ENCODE measurements around the gene CRIM1. TPM values are rescaled to one million over a fixed set of nuclear protein-coding genes. Genes with fewer than 3 reads are reported as not detected.
A peak's percentile ranks its signal among the peaks of the same experiment; 100 is the strongest.

Gene CRIM1
- total and polyA plus RNA-seq, 2 of the 8 experiments (the other 6 are each of a cell fraction or from before 2014, with no cell fraction given), result 9.4 to 28.4 TPM

DNA sequence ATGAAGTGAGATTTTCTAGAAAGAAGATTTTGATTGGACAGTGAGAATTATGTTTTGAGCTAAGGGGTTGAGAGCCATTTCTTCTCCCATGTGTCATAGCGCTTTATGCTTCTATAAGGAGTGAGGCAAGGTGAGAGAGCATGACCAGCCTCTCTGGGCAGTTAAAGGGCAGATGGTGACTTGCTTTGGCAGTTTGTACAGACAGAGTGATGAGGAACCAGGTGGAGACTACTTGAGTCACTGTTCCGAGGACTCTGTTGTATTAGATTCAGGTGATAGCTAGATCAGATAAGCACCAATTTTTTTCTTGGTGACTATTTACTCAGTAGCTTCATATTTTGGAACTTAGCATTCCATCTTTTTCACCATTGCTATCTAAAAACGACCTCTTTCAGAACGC lies 4.5 kb downstream of the CRIM1 start:
- peak overlapping the region; percentile 46; the same call in 1 of the 2 replicates for H2BK5ac ChIP-seq (ENCODE audit: low read depth, low read length)
- H3K4me1 ChIP-seq (replicated peaks in 1 of 4; ENCODE audit: control insufficient read depth in 3 of 4, insufficient read depth in 4 of 4, low read length in 3 of 4), result peaks cover 3 to 27% (median 25%) of the 10 kb centered on the region in 4 experiments; a peak in 6 of 7 replicates
- H3K23me2 ChIP-seq (ENCODE audit: low read depth, low read length), result peaks cover 12% of the 10 kb centered on the region
- no peak overlapping the region for H2AFZ ChIP-seq (ENCODE audit: low read length)
- peak overlapping the region in 1 of 4 experiments; percentile 3; a peak in 1 of 8 replicates for H3K4me3 ChIP-seq (ENCODE audit: extremely low read depth in 1 of 4, insufficient read depth in 2 of 4, low read depth in 3 of 4, low read length in 4 of 4)
- no peak overlapping the region for H4K8ac ChIP-seq (ENCODE audit: extremely low read depth, insufficient read depth, low read length)
- H3K14ac ChIP-seq (ENCODE audit: insufficient read length), result no peak overlapping the region
- no peak overlapping the region for H2BK20ac ChIP-seq (ENCODE audit: low read length)
- H4K20me1 ChIP-seq (replicated peaks in 1 of 2; ENCODE audit: control insufficient read depth in 1 of 2, insufficient read depth in 2 of 2, low read length in 2 of 2), result peaks cover 15 to 22% of the 10 kb centered on the region in 2 experiments
- H4K5ac ChIP-seq (ENCODE audit: insufficient read length, low read depth, low read length), result no peak overlapping the region
- ChIA-PET CTCF (ENCODE audit: partially characterized antibody) (interaction anchor here (0.7 to 3.6 kb wide), 8 partner anchors 9 to 304 kb away, joined by 3 to 18 read pairs (median 4); no protein-coding TSS in a partner anchor), POLR2A (ENCODE audit: partially characterized antibody) (interaction anchor here (1.3 to 2.3 kb wide), 2 partner anchors 9 to 13 kb away, joined by 3 to 5 read pairs; no protein-coding TSS in a partner anchor)
- no peak overlapping the region; the same call in 1 of the 2 replicates for H2BK12ac ChIP-seq (ENCODE audit: low read depth, low read length)
- H3K27ac ChIP-seq (ENCODE audit: low read depth, low read length), result no peak overlapping the region
- peaks cover 47 to 88% of the 10 kb centered on the region in 2 experiments for H3K79me2 ChIP-seq (ENCODE audit: control insufficient read depth in 1 of 2, insufficient read depth in 2 of 2, low read length in 2 of 2)
- no peak overlapping the region for H3K18ac ChIP-seq (ENCODE audit: extremely low read depth, low read length)
- FAIRE-seq, result no peak
- no peak overlapping the region for H3K4ac ChIP-seq (replicated peaks; ENCODE audit: insufficient read length, low read depth, low read length)
- peak overlapping the region; percentile 6 for H4K91ac ChIP-seq (replicated peaks; ENCODE audit: insufficient read length, low read length)
- H2AK5ac ChIP-seq (ENCODE audit: low read depth, low read length), result no peak overlapping the region
- H2BK120ac ChIP-seq (replicated peaks; ENCODE audit: low read depth, low read length), result no peak overlapping the region
- peak overlapping the region; percentile 95; the same call in 1 of the 2 replicates for H2BK15ac ChIP-seq (ENCODE audit: low read length)
- no peaks in the 10 kb centered on the region for H3K27me3 ChIP-seq (replicated peaks in 1 of 4; ENCODE audit: control insufficient read depth in 3 of 4, extremely low read depth in 1 of 4, insufficient read depth in 3 of 4, low read length in 3 of 4)
- no peaks in the 10 kb centered on the region; a peak in 1 of 8 replicates for H3K36me3 ChIP-seq (ENCODE audit: control insufficient read depth in 2 of 4, insufficient read depth in 4 of 4, low read length in 3 of 4)
- peaks cover 6% of the 10 kb centered on the region; the same call in 1 of the 2 replicates for H3K79me1 ChIP-seq (ENCODE audit: low read depth, low read length)
- no peak for DNase-seq (ENCODE audit: low read depth in 1 of 2, low spot score in 2 of 2)
- H3K4me2 ChIP-seq (ENCODE audit: insufficient read depth in 1 of 2, low read depth in 2 of 2, low read length in 2 of 2), result peak overlapping the region in 1 of 2 experiments; percentile 91; a peak in 1 of 4 replicates
- TF ChIP-seq NRF1 (IDR thresholded peaks at IDR 0.05; ENCODE audit: low read depth, low read length), result no peak
- no peak for TF ChIP-seq RAD21 (IDR thresholded peaks at IDR 0.05 in 1 of 2, conservative IDR thresholded peaks at IDR 0.05 in 1 of 2; ENCODE audit: low read depth in 2 of 2, low read length in 2 of 2)
- TF ChIP-seq EZH2 (IDR thresholded peaks at IDR 0.05; ENCODE audit: low read depth, low read length, severe bottlenecking), result no peak
- TF ChIP-seq, protein P1, sequence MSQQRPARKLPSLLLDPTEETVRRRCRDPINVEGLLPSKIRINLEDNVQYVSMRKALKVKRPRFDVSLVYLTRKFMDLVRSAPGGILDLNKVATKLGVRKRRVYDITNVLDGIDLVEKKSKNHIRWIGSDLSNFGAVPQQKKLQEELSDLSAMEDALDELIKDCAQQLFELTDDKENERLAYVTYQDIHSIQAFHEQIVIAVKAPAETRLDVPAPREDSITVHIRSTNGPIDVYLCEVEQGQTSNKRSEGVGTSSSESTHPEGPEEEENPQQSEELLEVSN (IDR thresholded peaks at IDR 0.05), result no peak
- TF ChIP-seq GTF2F1 (IDR thresholded peaks at IDR 0.05; ENCODE audit: borderline replicate concordance, low read depth, low read length), result no peak
- H3K23ac ChIP-seq (ENCODE audit: insufficient read length), result no peak overlapping the region
- H3K9me3 ChIP-seq (ENCODE audit: insufficient read depth in 2 of 2, low read depth in 1 of 2, low read length in 1 of 2), result no peaks in the 10 kb centered on the region
- H3K56ac ChIP-seq (replicated peaks; ENCODE audit: insufficient read length, low read depth, low read length), result no peak overlapping the region
- WGBS, 2 experiments (ENCODE audit: extremely low coverage in 1 of 2, insufficient coverage in 1 of 2, insufficient read length in 1 of 2, insufficient replicate concordance in 2 of 2, low coverage in 1 of 2, low lambda C conversion rate in 2 of 2, missing lambda C conversion rate in 1 of 2), result 84% methylated on average over 4 of the region's 4 CpGs; no CpG with 5 or more reads in 1 of the 2 experiments
- no peak overlapping the region for H3K9ac ChIP-seq (replicated peaks in 1 of 4; ENCODE audit: extremely low read depth in 1 of 4, low read depth in 3 of 4, low read length in 3 of 4)
